ENCODE results near the gene PRELID3B. TPM values are rescaled to one million over a fixed set of nuclear protein-coding genes. Genes with fewer than 3 reads are reported as not detected.

The PRELID3B gene
- total RNA-seq, 1 experiment from 2014 or later, result 137 TPM

DNA sequence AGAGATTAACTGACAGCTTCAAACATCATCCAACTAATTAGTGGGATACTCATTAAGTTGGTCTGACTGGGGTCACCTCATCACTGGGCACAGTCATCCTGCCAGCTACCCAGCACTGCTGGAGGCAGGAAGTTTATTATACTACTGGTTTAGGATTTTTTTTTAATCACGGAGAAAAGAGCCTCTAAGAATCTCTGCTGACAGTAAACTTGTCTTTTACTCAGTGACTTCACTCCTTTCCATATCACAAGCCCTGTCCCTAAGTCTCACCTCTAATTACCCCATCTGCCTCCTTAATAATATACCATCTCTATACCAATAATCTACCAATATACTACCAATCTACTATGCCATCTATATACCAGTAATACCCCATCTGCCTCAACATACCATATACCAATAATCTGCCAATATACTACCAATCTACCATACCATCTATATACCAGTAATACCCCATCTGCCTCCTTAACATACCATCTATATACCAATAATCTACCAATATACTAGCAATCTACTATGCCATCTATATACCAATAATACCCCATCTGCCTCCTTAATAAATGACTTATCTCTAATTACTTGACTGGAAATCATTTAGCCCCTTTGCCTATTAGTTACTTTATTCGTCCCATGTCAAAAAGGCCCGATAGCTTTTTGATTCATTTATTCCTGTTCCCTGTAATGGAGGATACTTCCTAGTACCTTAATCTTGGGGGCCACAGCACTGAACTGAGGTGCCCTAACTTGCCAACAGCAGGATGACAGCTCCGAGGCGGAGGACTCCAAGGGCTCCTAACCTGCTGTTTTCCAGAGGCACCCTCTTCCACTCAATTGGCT, 15.5 kb downstream of the PRELID3B start:
- CTCF ChIA-PET, result no interaction called here

GRCh38 chr20:59025511-59025910, 17.1 kb downstream of the PRELID3B start:
- ChIA-PET POLR2A (ENCODE audit: unreplicated experiment) (no interaction called here), CTCF (no interaction called here)
- Histone ChIP-seq H3K27me3 (ENCODE audit: insufficient read depth, low read depth) (no peaks in the 10 kb centered on the region), H3F3A (ENCODE audit: insufficient read depth, low read depth) (peaks cover 35% of the 10 kb centered on the region), H3K4me1 (replicated peaks; ENCODE audit: insufficient read depth) (peaks cover 47% of the 10 kb centered on the region), H3K4me2 (no peak overlapping the region), H3K9me2 (ENCODE audit: insufficient read depth) (no peaks in the 10 kb centered on the region), H3K27ac (no peak overlapping the region), H4K20me1 (ENCODE audit: insufficient read depth) (peaks cover 21% of the 10 kb centered on the region), H3K9me3 (ENCODE audit: insufficient read depth, low read depth) (no peaks in the 10 kb centered on the region), H3K79me2 (ENCODE audit: low read depth) (peaks cover 58% of the 10 kb centered on the region), H3K36me3 (ENCODE audit: low read depth) (peaks cover 56% of the 10 kb centered on the region), H2AFZ (no peak overlapping the region), H3K4me3 (no peak overlapping the region)
- DNase-seq, result no peak
- TF ChIP-seq EZH2 (IDR thresholded peaks at IDR 0.05; ENCODE audit: low read depth), result no peak
- TF ChIP-seq, protein P1, sequence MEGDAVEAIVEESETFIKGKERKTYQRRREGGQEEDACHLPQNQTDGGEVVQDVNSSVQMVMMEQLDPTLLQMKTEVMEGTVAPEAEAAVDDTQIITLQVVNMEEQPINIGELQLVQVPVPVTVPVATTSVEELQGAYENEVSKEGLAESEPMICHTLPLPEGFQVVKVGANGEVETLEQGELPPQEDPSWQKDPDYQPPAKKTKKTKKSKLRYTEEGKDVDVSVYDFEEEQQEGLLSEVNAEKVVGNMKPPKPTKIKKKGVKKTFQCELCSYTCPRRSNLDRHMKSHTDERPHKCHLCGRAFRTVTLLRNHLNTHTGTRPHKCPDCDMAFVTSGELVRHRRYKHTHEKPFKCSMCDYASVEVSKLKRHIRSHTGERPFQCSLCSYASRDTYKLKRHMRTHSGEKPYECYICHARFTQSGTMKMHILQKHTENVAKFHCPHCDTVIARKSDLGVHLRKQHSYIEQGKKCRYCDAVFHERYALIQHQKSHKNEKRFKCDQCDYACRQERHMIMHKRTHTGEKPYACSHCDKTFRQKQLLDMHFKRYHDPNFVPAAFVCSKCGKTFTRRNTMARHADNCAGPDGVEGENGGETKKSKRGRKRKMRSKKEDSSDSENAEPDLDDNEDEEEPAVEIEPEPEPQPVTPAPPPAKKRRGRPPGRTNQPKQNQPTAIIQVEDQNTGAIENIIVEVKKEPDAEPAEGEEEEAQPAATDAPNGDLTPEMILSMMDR (conservative IDR thresholded peaks at IDR 0.05), result no peak
- BruUV-seq (replicated peaks), result no TSS peak
- intact Hi-C loops (cut with micrococcal nuclease; ENCODE audit: unreplicated experiment), result no loop called here

More for the DNA sequence above, 15.5 kb downstream of the PRELID3B start:
- peaks cover 56% of the 10 kb centered on the region for H3K36me3 ChIP-seq (ENCODE audit: low read depth)
- H3K9me2 ChIP-seq (ENCODE audit: insufficient read depth), result no peaks in the 10 kb centered on the region
- no peak overlapping the region for H3K27ac ChIP-seq
- H2AFZ ChIP-seq, result no peak overlapping the region
- intact Hi-C loops (cut with micrococcal nuclease; ENCODE audit: unreplicated experiment), result no loop called here
- H3K4me3 ChIP-seq, result no peak overlapping the region
- H3K4me1 ChIP-seq (replicated peaks; ENCODE audit: insufficient read depth), result peaks cover 41% of the 10 kb centered on the region
- H3K9me3 ChIP-seq (ENCODE audit: insufficient read depth, low read depth), result no peaks in the 10 kb centered on the region
- BruUV-seq (replicated peaks), result no TSS peak
- peaks cover 74% of the 10 kb centered on the region for H3K79me2 ChIP-seq (ENCODE audit: low read depth)
- H4K20me1 ChIP-seq (ENCODE audit: insufficient read depth), result peaks cover 28% of the 10 kb centered on the region
- H3F3A ChIP-seq (ENCODE audit: insufficient read depth, low read depth), result peaks cover 19% of the 10 kb centered on the region
- H3K4me2 ChIP-seq, result no peak overlapping the region
- TF ChIP-seq, protein P1 (conservative IDR thresholded peaks at IDR 0.05), result no peak
- no peak for TF ChIP-seq EZH2 (IDR thresholded peaks at IDR 0.05; ENCODE audit: low read depth)
- DNase-seq, result no peak
- POLR2A ChIA-PET (ENCODE audit: unreplicated experiment), result no interaction called here
- H3K27me3 ChIP-seq (ENCODE audit: insufficient read depth, low read depth), result no peaks in the 10 kb centered on the region

GRCh38 chr20:59025086-59025485, 17.5 kb downstream of the PRELID3B start:
- Histone ChIP-seq H3K27ac (no peak overlapping the region), H3K4me3 (no peak overlapping the region), H3F3A (ENCODE audit: insufficient read depth, low read depth) (peaks cover 40% of the 10 kb centered on the region), H3K27me3 (ENCODE audit: insufficient read depth, low read depth) (no peaks in the 10 kb centered on the region), H2AFZ (no peak overlapping the region), H3K9me2 (ENCODE audit: insufficient read depth) (no peaks in the 10 kb centered on the region), H3K4me2 (no peak overlapping the region), H3K9me3 (ENCODE audit: insufficient read depth, low read depth) (no peaks in the 10 kb centered on the region), H3K79me2 (ENCODE audit: low read depth) (peaks cover 54% of the 10 kb centered on the region), H3K36me3 (ENCODE audit: low read depth) (peaks cover 51% of the 10 kb centered on the region), H3K4me1 (replicated peaks; ENCODE audit: insufficient read depth) (peaks cover 47% of the 10 kb centered on the region), H4K20me1 (ENCODE audit: insufficient read depth) (peaks cover 17% of the 10 kb centered on the region)
- ChIA-PET POLR2A (ENCODE audit: unreplicated experiment) (no interaction called here), CTCF (no interaction called here)
- intact Hi-C loops (cut with micrococcal nuclease; ENCODE audit: unreplicated experiment), result no loop called here
- no TSS peak for BruUV-seq (replicated peaks)
- no peak for DNase-seq
- TF ChIP-seq, protein P1 (conservative IDR thresholded peaks at IDR 0.05), result no peak
- TF ChIP-seq EZH2 (IDR thresholded peaks at IDR 0.05; ENCODE audit: low read depth), result no peak

All from PC-9 (cell line).